Neural cell (in vitro differentiated cells): ENCODE data around the gene GNB1. TPM values are rescaled to one million over a fixed set of nuclear protein-coding genes. Genes with fewer than 3 reads are reported as not detected.

Experiments used
- H2AFZ ChIP-seq: fragments of 200-600, 300-800 bp; sonication (generic), shearing (Covaris generic); 2 replicates; pipeline ENCODE4 v1.6.0; 2014; ENCODE audit warnings: low read depth, mild to moderate bottlenecking, antibody characterized with exemption, low read length, moderate library complexity
- H3F3A ChIP-seq: fragments of 200-600 bp; shearing (Covaris generic); 2 replicates; pipeline ENCODE4 v1.6.1; 2016; ENCODE audit warnings: mild to moderate bottlenecking, moderate library complexity, mixed read lengths, antibody characterized with exemption, low read length; ENCODE audit not compliant: insufficient read depth, poor library complexity, severe bottlenecking
- H3K27ac ChIP-seq: fragments of 200-600, 300-800 bp; sonication (generic), shearing (Covaris generic); 2 replicates; pipeline ENCODE4 v1.5.1; 2014; ENCODE audit warnings: mild to moderate bottlenecking, low read length, moderate library complexity
- H3K27me3 ChIP-seq: fragments of 300-800, 200-600 bp; sonication (generic), shearing (Covaris generic); 2 replicates; pipeline ENCODE4 v1.6.0; 2014; ENCODE audit warnings: mild to moderate bottlenecking, low read depth, low read length, moderate library complexity; ENCODE audit not compliant: insufficient read depth
- H3K36me3 ChIP-seq: fragments of 300-800, 200-600 bp; sonication (generic), shearing (Covaris generic); 2 replicates; pipeline ENCODE4 v1.5.1; 2014; ENCODE audit warnings: mild to moderate bottlenecking, antibody characterized with exemption, low read length, moderate library complexity; ENCODE audit not compliant: insufficient read depth
- H3K4me2 ChIP-seq: fragments of 300-800, 200-600 bp; sonication (generic), shearing (Covaris generic); 2 replicates; pipeline ENCODE4 v1.6.0; 2014; ENCODE audit warnings: mild to moderate bottlenecking, low read length
- H3K4me3 ChIP-seq: fragments of 300-800, 200-600 bp; sonication (generic), shearing (Covaris generic); 2 replicates; pipeline ENCODE4 v1.5.1; 2014; ENCODE audit warnings: mild to moderate bottlenecking, low read length, moderate library complexity
- H3K79me2 ChIP-seq: fragments of 200-600 bp; shearing (Covaris generic); replicated peaks from 2 replicates; pipeline ENCODE4 v1.6.0; 2014; ENCODE audit warnings: mild to moderate bottlenecking, low read length, moderate library complexity; ENCODE audit not compliant: insufficient read depth
- H3K9ac ChIP-seq: fragments of 300-800, 200-600 bp; sonication (generic), shearing (Covaris generic); 2 replicates; pipeline ENCODE4 v1.6.1; 2016; ENCODE audit warnings: mild to moderate bottlenecking, low read length, mixed read lengths
- H3K9me2 ChIP-seq: fragments of 200-600 bp; shearing (Covaris generic); 2 replicates; pipeline ENCODE4 v1.6.1; 2016; ENCODE audit warnings: mild to moderate bottlenecking, low read length, mixed read lengths; ENCODE audit not compliant: insufficient read depth
- H3K9me3 ChIP-seq: fragments of 200-600, 300-800 bp; sonication (generic), shearing (Covaris generic); 2 replicates; pipeline ENCODE4 v1.6.1; 2016; ENCODE audit warnings: mild to moderate bottlenecking, mixed run types, low read length, moderate library complexity, mixed read lengths
- H4K20me1 ChIP-seq: fragments of 200-600 bp; shearing (Covaris generic); 2 replicates; pipeline ENCODE4 v1.6.1; 2016; ENCODE audit warnings: mild to moderate bottlenecking, mixed run types; ENCODE audit not compliant: insufficient read depth
- CTCF ChIP-seq: fragments of 450-650 bp; IDR thresholded peaks from 2 replicates; pipeline ENCODE4 v1.5.1; 2014; ENCODE audit warnings: antibody characterized with exemption, mild to moderate bottlenecking, moderate library complexity; ENCODE audit not compliant: poor library complexity, severe bottlenecking
- EP300 ChIP-seq: fragments of 450-650 bp; conservative IDR thresholded peaks from 2 replicates; pipeline ENCODE4 v1.6.1; 2014; ENCODE audit warnings: antibody characterized with exemption, mild to moderate bottlenecking, moderate library complexity; ENCODE audit not compliant: poor library complexity, severe bottlenecking
- EZH2 ChIP-seq: fragments of 200-600, 300-800 bp; shearing (Covaris generic), sonication (generic); IDR thresholded peaks from 2 replicates; pipeline ENCODE4 v1.6.1; 2014; ENCODE audit warnings: antibody characterized with exemption, low read length, borderline replicate concordance, mild to moderate bottlenecking; ENCODE audit not compliant: insufficient read depth, poor library complexity, severe bottlenecking
- MXI1 ChIP-seq: fragments of 450-650 bp; conservative IDR thresholded peaks from 2 replicates; pipeline ENCODE4 v1.6.1; 2014; ENCODE audit warnings: antibody characterized with exemption, mild to moderate bottlenecking; ENCODE audit not compliant: poor library complexity, severe bottlenecking
- POLR2AphosphoS5 ChIP-seq: IDR thresholded peaks from 2 replicates; pipeline ENCODE4 v1.6.1; 2012
- RAD21 ChIP-seq: fragments of 450-650 bp; conservative IDR thresholded peaks from 2 replicates; pipeline ENCODE4 v1.6.1; 2014; ENCODE audit warnings: antibody characterized with exemption, mild to moderate bottlenecking, moderate library complexity
- REST ChIP-seq: IDR thresholded peaks from 2 replicates; pipeline ENCODE4 v1.6.1; 2012; ENCODE audit warnings: borderline replicate concordance
- SMC3 ChIP-seq: fragments of 450-650 bp; conservative IDR thresholded peaks from 2 replicates; pipeline ENCODE4 v1.6.1; 2014; ENCODE audit warnings: antibody characterized with exemption, mild to moderate bottlenecking, moderate library complexity; ENCODE audit not compliant: poor library complexity
- TAF1 ChIP-seq: IDR thresholded peaks from 2 replicates; pipeline ENCODE4 v1.6.1; 2012; ENCODE audit warnings: low read depth
- polyA plus RNA-seq: library from polyadenylated mRNA; depleted of rRNA; stranded (reverse); fragments of >200 nt; gene quantifications from 2 replicates; pipeline ENCODE4 v1.2.3, GENCODE V29; 2014

GNB1 gene
- polyA plus RNA-seq, 1 donor from 2014 or later: 325 TPM

GRCh38 chr1:1910033-1910465 is 19.2 kb upstream of the GNB1 start:
- H3K9me3 ChIP-seq: no peaks in the 10 kb centered on the region
- H3K9me2 ChIP-seq: no peaks in the 10 kb centered on the region
- no peak overlapping the region for H2AFZ ChIP-seq
- no peak overlapping the region for H3K9ac ChIP-seq
- no peaks in the 10 kb centered on the region for H4K20me1 ChIP-seq
- no peak overlapping the region for H3K27ac ChIP-seq
- no peak for TF ChIP-seq POLR2AphosphoS5
- no peak for TF ChIP-seq MXI1
- TF ChIP-seq TAF1: no peak
- no peak for TF ChIP-seq EP300
- TF ChIP-seq REST: no peak
- TF ChIP-seq CTCF: no peak
- TF ChIP-seq SMC3: no peak
- TF ChIP-seq RAD21: no peak
- no peak for TF ChIP-seq EZH2
- no peaks in the 10 kb centered on the region for H3F3A ChIP-seq
- no peak overlapping the region for H3K4me3 ChIP-seq
- H3K36me3 ChIP-seq: no peaks in the 10 kb centered on the region
- no peaks in the 10 kb centered on the region for H3K27me3 ChIP-seq
- no peak overlapping the region for H3K4me2 ChIP-seq
- no peaks in the 10 kb centered on the region for H3K79me2 ChIP-seq

- H3F3A ChIP-seq: no peaks in the 10 kb centered on the region
- no peak overlapping the region for H3K27ac ChIP-seq
- H3K9me2 ChIP-seq: no peaks in the 10 kb centered on the region
- peak overlapping the region; percentile 60 for H3K9ac ChIP-seq
- H3K9me3 ChIP-seq: no peaks in the 10 kb centered on the region
- H4K20me1 ChIP-seq: no peaks in the 10 kb centered on the region
- no peak overlapping the region for H3K4me2 ChIP-seq
- H3K36me3 ChIP-seq: no peaks in the 10 kb centered on the region
- TF ChIP-seq TAF1 (no peak), POLR2AphosphoS5 (no peak), EZH2 (no peak), EP300 (no peak), RAD21 (no peak), MXI1 (no peak)
- no peak overlapping the region for H2AFZ ChIP-seq
- peak overlapping the region; percentile 66 for H3K4me3 ChIP-seq
- H3K27me3 ChIP-seq: no peaks in the 10 kb centered on the region
- H3K79me2 ChIP-seq: no peaks in the 10 kb centered on the region
These were observed 17.6 kb upstream of the GNB1 start for GRCh38 chr1:1908506-1908791.
